SU-DHL-6 (cell line): ENCODE results near the gene COX7C.

Source experiments
- CTCF ChIP-seq: fragments of 200-600 bp; sonication (generic); IDR thresholded peaks from one replicate; pipeline ENCODE4 v1.5.1; 2017; ENCODE audit warnings: antibody characterized with exemption, mild to moderate bottlenecking, low read length, moderate library complexity; ENCODE audit not compliant: insufficient read depth, poor library complexity, severe bottlenecking
- EZH2phosphoT487 ChIP-seq: fragments of 200-600 bp; sonication (generic), shearing (Covaris generic); conservative IDR thresholded peaks from 2 replicates; pipeline ENCODE4 v1.6.1; 2018; ENCODE audit warnings: mild to moderate bottlenecking, antibody characterized with exemption, low read length, moderate library complexity, mixed read lengths

- TF ChIP-seq CTCF (no peak), EZH2phosphoT487 (no peak)
Measured at GRCh38 chr5:86613455-86613854, 4.3 kb upstream of the COX7C start.
